Natural killer cell (primary cell): Measurements from ENCODE around the gene COX6B2. TPM values are rescaled to one million over a fixed set of nuclear protein-coding genes. Genes with fewer than 3 reads are reported as not detected.

ENCODE experiments used
- ATAC-seq, 3 donors: fragments of 150-1000 bp in 2 of 3; fragments of 200-7000 bp in 1 of 3; cut with Tn5 transposase; 1 replicate in 1 of 3; 2 replicates in 2 of 3; pipeline ENCODE4 v1.10.0; 2021; ENCODE audit warnings: mild to moderate bottlenecking in 2 of 3, moderate library complexity in 2 of 3
- DNase-seq, 2 donors: peaks; one replicate each; pipeline versions ENCODE4 v3.0.0 to v3.0.0-alpha.2; 2013 to 2021; ENCODE audit warnings: mixed read lengths in 1 of 2
- H3K27ac ChIP-seq: one replicate; pipeline ENCODE4 v1.5.1; 2013; ENCODE audit warnings: mild to moderate bottlenecking, low read length
- H3K27me3 ChIP-seq: one replicate; pipeline ENCODE4 v1.6.1; 2013; ENCODE audit warnings: low read length; ENCODE audit not compliant: control insufficient read depth, insufficient read depth
- H3K36me3 ChIP-seq: one replicate; pipeline ENCODE4 v1.6.1; 2013; ENCODE audit warnings: low read length; ENCODE audit not compliant: control insufficient read depth, insufficient read depth
- H3K4me1 ChIP-seq: one replicate; pipeline ENCODE4 v1.6.1; 2013; ENCODE audit warnings: low read length; ENCODE audit not compliant: control insufficient read depth, insufficient read depth
- H3K4me3 ChIP-seq: one replicate; pipeline ENCODE4 v1.5.1; 2013; ENCODE audit warnings: low read length
- H3K9me3 ChIP-seq: one replicate; pipeline ENCODE4 v1.6.1; 2013; ENCODE audit warnings: low read length; ENCODE audit not compliant: control insufficient read depth, insufficient read depth
- H3K27ac Mint-ChIP-seq, 2 donors: one replicate each; pipeline ENCODE4 v1.8.0; 2022; ENCODE audit warnings: mild to moderate bottlenecking in 2 of 2, mixed read lengths in 2 of 2, moderate library complexity in 1 of 2
- H3K27me3 Mint-ChIP-seq, 2 donors: one replicate each; pipeline ENCODE4 v1.8.0; 2022; ENCODE audit warnings: low read depth in 2 of 2, mixed read lengths in 2 of 2
- H3K36me3 Mint-ChIP-seq: one replicate; pipeline ENCODE4 v1.8.0; 2022; ENCODE audit warnings: mixed read lengths
- H3K4me1 Mint-ChIP-seq, 2 donors: one replicate each; pipeline ENCODE4 v1.8.0; 2022; ENCODE audit warnings: mixed read lengths in 2 of 2
- H3K4me3 Mint-ChIP-seq: one replicate; pipeline ENCODE4 v1.8.0; 2022; ENCODE audit warnings: mild to moderate bottlenecking, moderate library complexity, mixed read lengths
- H3K9me3 Mint-ChIP-seq, 2 donors: one replicate each; pipeline ENCODE4 v1.8.0; 2022; ENCODE audit warnings: mixed read lengths in 2 of 2
- WGBS: methylation state at CpG from one replicate; pipeline ENCODE4 v1.1.7; 2013; ENCODE audit warnings: missing lambda C conversion rate; ENCODE audit not compliant: insufficient coverage; 5-methylcytosine and 5-hydroxymethylcytosine counted together
- intact Hi-C: fragments of 100-400 bp; cut with micrococcal nuclease; formaldehyde crosslinking; loops from one replicate; pipeline ENCODE4 v1.14.2; 2022
- total RNA-seq, 4 donors: library from RNA; stranded (reverse); fragments of 120-200 nt in 1 of 4; gene quantifications; one replicate each; pipeline versions ENCODE4 v1.2.3 to v1.2.4, GENCODE V29; 2013 to 2022
- TF ChIP-seq, protein P1 (sequence below): fragments of 200-600 bp; IDR thresholded peaks from one replicate; pipeline ENCODE4 v1.8.0; 2022; ENCODE audit warnings: antibody characterized with exemption

The COX6B2 gene
- total RNA-seq, 3 donors from 2014 or later (not counting 1 experiment from before 2014, with no cell fraction given), result 0.26 to 6.5 TPM; not detected in 1

- Histone ChIP-seq H3K9me3 (no peaks in the 10 kb centered on the region), H3K4me1 (peaks cover 14% of the 10 kb centered on the region), H3K4me3 (no peak overlapping the region), H3K36me3 (no peaks in the 10 kb centered on the region), H3K27me3 (peaks cover 39% of the 10 kb centered on the region), H3K27ac (no peak overlapping the region)
- DNase-seq (peak in 1 of 2 donors; percentile 58), ATAC-seq (peak; percentile 53 to 64 (median 63))
- Mint-ChIP-seq H3K27ac (peak overlapping the region in 1 of 2 donors; percentile 75), H3K4me3 (peak overlapping the region; percentile 65), H3K36me3 (no peaks in the 10 kb centered on the region), H3K4me1 (peaks cover 0 to 6% of the 10 kb centered on the region in 2 donors), H3K9me3 (no peaks in the 10 kb centered on the region), H3K27me3 (peaks cover 25 to 34% of the 10 kb centered on the region in 2 donors)
- TF ChIP-seq, protein P1, sequence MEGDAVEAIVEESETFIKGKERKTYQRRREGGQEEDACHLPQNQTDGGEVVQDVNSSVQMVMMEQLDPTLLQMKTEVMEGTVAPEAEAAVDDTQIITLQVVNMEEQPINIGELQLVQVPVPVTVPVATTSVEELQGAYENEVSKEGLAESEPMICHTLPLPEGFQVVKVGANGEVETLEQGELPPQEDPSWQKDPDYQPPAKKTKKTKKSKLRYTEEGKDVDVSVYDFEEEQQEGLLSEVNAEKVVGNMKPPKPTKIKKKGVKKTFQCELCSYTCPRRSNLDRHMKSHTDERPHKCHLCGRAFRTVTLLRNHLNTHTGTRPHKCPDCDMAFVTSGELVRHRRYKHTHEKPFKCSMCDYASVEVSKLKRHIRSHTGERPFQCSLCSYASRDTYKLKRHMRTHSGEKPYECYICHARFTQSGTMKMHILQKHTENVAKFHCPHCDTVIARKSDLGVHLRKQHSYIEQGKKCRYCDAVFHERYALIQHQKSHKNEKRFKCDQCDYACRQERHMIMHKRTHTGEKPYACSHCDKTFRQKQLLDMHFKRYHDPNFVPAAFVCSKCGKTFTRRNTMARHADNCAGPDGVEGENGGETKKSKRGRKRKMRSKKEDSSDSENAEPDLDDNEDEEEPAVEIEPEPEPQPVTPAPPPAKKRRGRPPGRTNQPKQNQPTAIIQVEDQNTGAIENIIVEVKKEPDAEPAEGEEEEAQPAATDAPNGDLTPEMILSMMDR, result no peak
- intact Hi-C loops, result no loop called here
- 2% methylated on average over 55 of the region's 59 CpGs for WGBS
Observed at GRCh38 chr19:55369653-55370304, 15.3 kb upstream of the COX6B2 start.

DNA sequence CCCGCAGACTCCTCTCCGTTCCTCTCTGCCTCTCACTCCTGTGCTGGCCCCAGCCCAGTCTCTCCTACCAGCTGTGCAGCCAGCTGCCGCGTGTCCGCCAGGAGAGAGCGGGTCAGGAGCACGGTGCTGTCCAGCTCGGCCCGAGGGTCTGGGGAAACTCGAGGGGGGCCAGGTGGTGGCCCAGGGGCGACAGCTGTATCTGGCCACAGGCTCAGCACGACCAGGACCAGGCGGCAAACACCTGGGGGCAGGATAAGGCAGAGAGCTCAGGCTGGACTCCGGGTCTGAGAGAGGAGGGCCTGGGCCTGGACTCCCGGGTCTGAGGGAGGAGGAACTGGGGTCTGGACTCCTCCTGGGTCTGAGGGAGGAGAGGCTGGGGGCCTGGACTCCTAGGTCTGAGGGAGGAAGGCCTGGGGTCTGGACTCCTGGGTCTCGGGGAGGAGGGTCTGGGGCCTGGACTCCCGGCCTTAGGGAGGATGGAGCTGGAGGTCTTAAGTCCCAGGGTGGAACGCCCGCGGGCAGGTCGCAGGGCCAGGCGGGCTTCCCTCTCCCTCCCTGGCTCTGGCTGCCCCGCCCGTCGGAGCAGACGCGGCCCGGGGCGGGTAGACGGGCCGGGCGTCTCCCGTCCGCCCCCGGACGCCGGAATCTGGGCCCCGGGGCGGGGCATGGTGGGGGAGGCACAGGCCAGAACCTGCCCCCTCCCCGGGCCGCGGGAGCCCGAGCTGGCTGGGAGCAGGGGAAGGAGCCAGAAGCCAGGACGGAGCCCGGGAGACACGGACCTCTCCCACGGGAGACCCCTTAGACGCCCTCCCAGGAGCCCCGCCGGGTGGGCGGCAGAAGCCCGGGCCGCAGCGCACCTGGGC, 14.4 kb upstream of the COX6B2 start:
- Histone ChIP-seq H3K4me1 (peaks cover 14% of the 10 kb centered on the region), H3K9me3 (no peaks in the 10 kb centered on the region), H3K27me3 (peaks cover 33% of the 10 kb centered on the region), H3K4me3 (no peak overlapping the region), H3K27ac (no peak overlapping the region), H3K36me3 (no peaks in the 10 kb centered on the region)
- peak; percentile 21 to 50 (median 46) for ATAC-seq
- DNase-seq, result no peak
- H3K4me1 Mint-ChIP-seq, result peaks cover 0 to 6% of the 10 kb centered on the region in 2 donors
- no peaks in the 10 kb centered on the region for H3K9me3 Mint-ChIP-seq
- H3K27ac Mint-ChIP-seq, result no peak overlapping the region
- H3K27me3 Mint-ChIP-seq, result peaks cover 23 to 32% of the 10 kb centered on the region in 2 donors
- TF ChIP-seq, protein P1, result no peak
- H3K36me3 Mint-ChIP-seq, result no peaks in the 10 kb centered on the region
- 16% methylated on average over 54 of the region's 54 CpGs for WGBS
- intact Hi-C loops, result no loop called here
- no peak overlapping the region for H3K4me3 Mint-ChIP-seq

GRCh38 chr19:55368106-55368505, 13.6 kb upstream of the COX6B2 start:
- no peaks in the 10 kb centered on the region for H3K36me3 ChIP-seq
- H3K4me1 ChIP-seq, result peaks cover 14% of the 10 kb centered on the region
- no peaks in the 10 kb centered on the region for H3K9me3 Mint-ChIP-seq
- TF ChIP-seq, protein P1, result no peak
- no peak for ATAC-seq
- H3K27ac Mint-ChIP-seq, result no peak overlapping the region
- no peak overlapping the region for H3K4me3 Mint-ChIP-seq
- no peaks in the 10 kb centered on the region for H3K36me3 Mint-ChIP-seq
- no peak overlapping the region for H3K27ac ChIP-seq
- peaks cover 18 to 27% of the 10 kb centered on the region in 2 donors for H3K27me3 Mint-ChIP-seq
- no peaks in the 10 kb centered on the region for H3K9me3 ChIP-seq
- peaks cover 0 to 6% of the 10 kb centered on the region in 2 donors for H3K4me1 Mint-ChIP-seq
- DNase-seq, result no peak
- no peak overlapping the region for H3K4me3 ChIP-seq
- intact Hi-C loops, result no loop called here
- 95% methylated on average over 16 of the region's 16 CpGs for WGBS
- H3K27me3 ChIP-seq, result peaks cover 31% of the 10 kb centered on the region
